SH-SY5Y (cell line): ENCODE results near the gene CCR3.

Experiments
- GATA2 ChIP-seq: IDR thresholded peaks from 2 replicates; pipeline ENCODE4 v1.6.1; 2011; ENCODE audit warnings: mild to moderate bottlenecking, low read depth, low read length
- GATA3 ChIP-seq: IDR thresholded peaks from 2 replicates; pipeline ENCODE4 v1.6.1; 2011; ENCODE audit warnings: low read depth, mild to moderate bottlenecking, low read length, moderate library complexity

DNA sequence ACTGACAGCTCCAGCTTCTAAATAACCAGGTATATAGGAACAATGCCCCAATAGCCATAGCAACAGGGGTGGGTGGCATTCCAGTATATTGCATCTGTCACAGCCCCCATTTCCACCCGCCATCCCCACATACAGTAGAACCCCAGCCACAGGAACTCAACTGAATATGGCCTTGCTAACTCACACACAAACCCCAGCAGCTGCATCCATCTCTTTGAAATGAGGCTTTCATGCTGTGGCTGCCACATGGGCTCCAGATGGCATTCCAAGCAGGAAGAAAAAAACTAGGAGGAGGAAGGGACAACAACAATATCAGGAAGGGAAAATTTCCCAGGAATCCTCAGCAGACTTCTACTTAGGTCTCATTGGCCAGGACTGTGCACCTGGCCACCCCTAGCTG lies 54.6 kb downstream of the CCR3 start:
- TF ChIP-seq GATA2 (no peak), GATA3 (no peak)
